VCaP (cell line): ENCODE results near the gene NCOA1.

Experiments used
- H3K27ac ChIP-seq: fragments of 450-650 bp; 2 replicates; pipeline ENCODE4 v1.5.1; 2017
- TF ChIP-seq, protein P1 (sequence below): fragments of 450-650 bp; conservative IDR thresholded peaks from 2 replicates; pipeline ENCODE4 v1.5.1; 2017; ENCODE audit warnings: mild to moderate bottlenecking, moderate library complexity

Gene NCOA1

DNA sequence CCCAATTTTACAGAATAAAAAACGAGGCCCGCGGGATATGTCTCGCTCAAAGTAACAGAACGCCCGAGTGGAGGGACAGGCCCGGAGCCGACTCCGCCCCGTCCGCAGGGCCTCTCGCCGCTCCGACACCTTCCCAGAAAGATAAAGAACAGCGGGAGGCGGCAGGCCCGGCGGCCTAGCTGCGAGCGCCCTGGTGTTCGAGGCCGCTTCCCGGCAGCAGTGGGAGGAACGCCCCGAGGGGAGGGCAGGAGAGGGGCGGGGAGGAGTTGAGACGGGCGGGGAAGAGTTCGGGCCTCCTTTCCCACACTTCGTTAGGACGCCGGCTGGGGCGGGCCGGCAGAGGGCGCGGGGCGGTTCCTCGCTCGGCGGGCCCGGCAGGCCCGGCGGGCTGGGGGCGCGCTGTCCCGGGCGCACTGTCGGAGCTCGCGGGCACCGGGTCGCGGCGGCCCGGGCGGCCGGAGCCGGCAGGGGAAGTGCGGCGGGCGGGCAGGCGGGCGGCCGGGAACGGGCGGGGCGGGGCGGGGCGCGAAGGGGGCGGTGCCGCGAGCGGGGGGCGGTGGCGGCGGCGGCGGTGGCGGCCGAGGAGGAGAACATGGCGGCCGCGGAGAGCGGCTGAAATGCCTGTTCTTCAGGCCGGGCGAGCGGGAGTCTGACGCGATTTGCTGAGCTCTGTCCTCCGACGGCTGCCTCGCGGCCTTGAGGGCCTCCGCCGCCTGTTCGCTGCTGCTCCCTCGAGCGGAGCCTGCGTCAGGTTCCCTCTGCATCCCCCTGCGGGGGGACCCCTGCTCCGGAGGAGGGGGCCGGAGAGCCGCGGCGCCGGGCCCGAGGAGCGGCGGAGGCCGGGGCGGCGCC, at the start of gene NCOA1:
Gene NCOA1 (plus strand): TSS at position 565 of the 852 bp plus-strand sequence. CDS start 167,424 bp downstream, outside the sequence.
- TF ChIP-seq, protein P1, sequence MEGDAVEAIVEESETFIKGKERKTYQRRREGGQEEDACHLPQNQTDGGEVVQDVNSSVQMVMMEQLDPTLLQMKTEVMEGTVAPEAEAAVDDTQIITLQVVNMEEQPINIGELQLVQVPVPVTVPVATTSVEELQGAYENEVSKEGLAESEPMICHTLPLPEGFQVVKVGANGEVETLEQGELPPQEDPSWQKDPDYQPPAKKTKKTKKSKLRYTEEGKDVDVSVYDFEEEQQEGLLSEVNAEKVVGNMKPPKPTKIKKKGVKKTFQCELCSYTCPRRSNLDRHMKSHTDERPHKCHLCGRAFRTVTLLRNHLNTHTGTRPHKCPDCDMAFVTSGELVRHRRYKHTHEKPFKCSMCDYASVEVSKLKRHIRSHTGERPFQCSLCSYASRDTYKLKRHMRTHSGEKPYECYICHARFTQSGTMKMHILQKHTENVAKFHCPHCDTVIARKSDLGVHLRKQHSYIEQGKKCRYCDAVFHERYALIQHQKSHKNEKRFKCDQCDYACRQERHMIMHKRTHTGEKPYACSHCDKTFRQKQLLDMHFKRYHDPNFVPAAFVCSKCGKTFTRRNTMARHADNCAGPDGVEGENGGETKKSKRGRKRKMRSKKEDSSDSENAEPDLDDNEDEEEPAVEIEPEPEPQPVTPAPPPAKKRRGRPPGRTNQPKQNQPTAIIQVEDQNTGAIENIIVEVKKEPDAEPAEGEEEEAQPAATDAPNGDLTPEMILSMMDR: peak; percentile 55; the same call in 1 of the 2 replicates
- peak within 1 kb of the TSS; percentile 87 for H3K27ac ChIP-seq

DNA sequence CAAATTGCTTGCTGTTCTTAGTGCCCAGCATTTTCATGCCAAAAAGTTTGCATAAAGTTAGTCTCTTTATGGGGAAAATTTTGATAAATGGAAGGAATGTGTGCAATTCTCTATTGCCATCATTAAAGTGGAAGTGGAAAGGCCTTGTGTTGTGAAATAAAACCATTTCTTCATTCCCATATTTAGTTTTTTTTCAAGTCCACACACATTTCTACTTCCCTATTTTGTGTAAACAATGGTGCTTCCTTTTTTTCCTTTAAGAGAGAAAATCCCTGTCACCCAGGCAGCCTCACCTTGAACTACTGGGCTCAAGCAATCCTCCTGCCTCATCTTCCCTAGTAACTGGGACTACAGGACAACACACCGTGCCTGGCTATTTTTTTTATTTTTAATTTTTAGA, 42.3 kb upstream of the NCOA1 start:
- no peak overlapping the region for H3K27ac ChIP-seq
- TF ChIP-seq, protein P1: no peak

DNA sequence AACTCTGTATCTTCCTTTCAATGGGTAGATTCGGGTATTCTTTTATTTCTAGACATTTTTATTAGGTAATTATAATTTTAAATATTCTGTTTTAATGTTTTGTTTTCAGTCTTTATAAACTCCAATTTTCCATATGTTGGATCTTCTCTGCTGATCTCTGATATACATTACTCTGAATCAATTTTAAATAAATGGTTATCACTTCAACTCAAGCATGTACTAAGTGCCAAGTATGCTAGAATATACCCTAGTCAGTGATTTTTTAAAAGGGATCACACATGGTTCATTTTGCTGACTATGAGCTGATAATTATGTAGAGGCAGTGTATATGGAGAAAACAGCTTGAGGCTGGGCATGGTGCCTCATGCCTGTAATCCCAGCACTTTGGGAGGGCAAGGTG, 41.7 kb upstream of the NCOA1 start:
- no peak overlapping the region for H3K27ac ChIP-seq
- TF ChIP-seq, protein P1: no peak

DNA sequence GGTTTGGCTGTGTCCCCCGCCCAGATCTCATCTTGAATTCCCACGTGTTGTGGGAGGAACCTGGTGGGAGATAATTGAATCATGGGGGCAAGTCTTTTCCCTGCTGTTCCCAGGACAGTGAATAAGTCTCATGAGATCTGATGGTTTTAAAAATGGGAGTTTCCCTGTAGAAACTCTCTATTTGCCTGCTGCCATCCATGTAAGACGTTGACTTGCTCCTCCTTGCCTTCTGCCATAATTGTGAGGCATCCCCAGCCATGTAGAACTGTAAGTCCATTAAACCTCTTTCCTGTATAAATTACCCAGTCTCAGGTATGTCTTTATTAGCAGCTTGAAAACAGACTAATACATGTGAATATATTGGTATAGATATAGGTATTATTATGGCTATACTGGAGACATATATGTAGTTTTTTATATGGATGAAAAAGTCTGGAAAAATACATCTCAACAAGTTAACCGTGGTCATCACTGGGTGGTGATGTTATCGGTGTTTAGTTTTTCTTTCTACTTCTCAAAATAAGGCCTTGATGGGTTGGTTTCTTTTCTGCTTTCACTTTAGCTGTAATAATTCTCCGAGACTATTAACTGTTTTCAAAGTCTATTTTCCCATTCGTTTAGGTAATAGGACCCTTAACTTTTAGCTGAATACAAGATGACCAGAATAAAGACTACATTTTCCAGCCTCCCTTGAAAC, 39.1 kb upstream of the NCOA1 start:
- TF ChIP-seq, protein P1: no peak
- H3K27ac ChIP-seq: no peak overlapping the region

DNA sequence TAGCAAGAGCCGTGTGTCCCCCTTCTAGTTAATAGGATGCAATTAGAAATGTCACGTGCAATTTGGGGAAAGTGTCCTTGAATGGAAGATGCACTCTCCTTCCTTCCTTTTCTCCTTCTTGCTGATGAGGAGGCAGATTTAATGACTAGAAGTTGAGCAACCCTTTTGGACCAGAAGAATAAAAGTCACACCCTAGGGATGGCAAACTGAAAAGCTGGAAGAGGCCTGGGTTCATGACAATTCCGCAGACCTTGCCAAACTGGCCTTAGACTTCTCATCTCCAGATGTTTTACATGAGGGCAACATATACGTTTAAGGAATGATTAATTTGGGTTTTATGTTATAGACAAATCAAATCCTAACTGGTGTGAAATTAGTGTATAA, 38.6 kb upstream of the NCOA1 start:
- TF ChIP-seq, protein P1: no peak
- no peak overlapping the region for H3K27ac ChIP-seq

DNA sequence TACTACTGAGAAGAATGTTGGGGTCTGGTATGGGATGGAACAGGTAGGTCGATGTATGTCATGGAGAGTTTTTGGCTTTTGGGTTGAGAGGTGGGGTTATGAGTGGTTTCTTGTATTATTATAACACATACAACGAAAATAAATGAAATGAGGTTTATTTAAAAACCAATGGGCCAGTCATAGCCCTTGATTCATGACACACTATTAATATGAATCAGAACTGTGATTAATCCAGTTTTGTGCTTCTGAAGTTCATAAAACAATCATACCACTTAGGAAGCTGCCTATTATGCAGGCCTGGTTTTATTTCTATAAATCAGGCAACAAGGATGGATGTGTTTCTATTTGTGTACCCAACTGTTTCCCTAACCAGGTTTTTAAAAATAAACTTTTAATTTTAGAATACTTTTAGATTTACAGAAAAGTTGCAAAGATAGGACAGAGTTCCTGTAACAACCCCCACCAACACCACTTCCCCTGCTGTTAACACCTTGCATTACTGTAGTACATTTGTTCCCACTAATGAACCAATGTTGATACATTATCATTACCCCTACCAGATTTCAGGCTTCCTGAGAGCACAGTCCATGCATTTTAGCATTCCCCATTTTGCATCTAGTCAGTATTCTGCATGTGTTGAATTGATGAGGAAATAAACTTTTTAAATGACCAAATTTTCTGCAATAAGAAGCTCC, 37.5 kb upstream of the NCOA1 start:
- TF ChIP-seq, protein P1: no peak
- no peak overlapping the region for H3K27ac ChIP-seq

DNA sequence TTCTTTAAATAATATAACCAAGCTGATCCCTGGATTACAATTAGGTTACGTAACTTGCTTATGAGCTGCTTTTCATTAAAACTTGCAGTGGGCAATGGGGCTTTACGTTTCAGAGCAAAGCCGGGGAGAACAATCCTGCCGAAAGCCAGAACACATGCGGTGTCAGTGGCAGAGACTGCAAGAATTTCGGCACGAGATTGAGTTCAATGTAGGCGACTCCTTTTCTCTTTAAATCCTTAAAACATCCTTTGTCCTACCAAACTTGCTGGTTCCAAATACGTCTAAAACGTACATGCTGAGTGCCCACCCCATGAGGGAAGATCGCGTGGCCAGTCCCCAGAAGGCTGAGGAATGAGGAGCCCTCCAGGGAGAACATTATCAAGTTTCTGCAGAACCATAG, 36.8 kb upstream of the NCOA1 start:
- no peak overlapping the region for H3K27ac ChIP-seq
- TF ChIP-seq, protein P1: no peak
